Measurements from ENCODE around the gene LIPE.
A peak's percentile ranks its signal among the peaks of the same experiment; 100 is the strongest.

Gene LIPE

GRCh38 chr19:42445948-42446347 is 18.8 kb upstream of the LIPE start:
- DNase-seq: no peak

- peak; percentile 58 for DNase-seq
Measured at GRCh38 chr19:42443944-42444398, 16.8 kb upstream of the LIPE start.

GRCh38 chr19:42442833-42443232 is 15.6 kb upstream of the LIPE start, which contains the start of gene CXCL17:
Gene CXCL17 (minus strand): TSS chr19:42442946. CDS start chr19:42442832, 114 bp downstream.
- DNase-seq: no peak

GRCh38 chr19:42441049-42441445 is 13.9 kb upstream of the LIPE start:
- DNase-seq: no peak

- DNase-seq: peak; percentile 85
Measured at GRCh38 chr19:42440357-42441048, 13.3 kb upstream of the LIPE start.

GRCh38 chr19:42436006-42436405 is 8.8 kb upstream of the LIPE start:
- DNase-seq: no peak

GRCh38 chr19:42435316-42435715 is 8.1 kb upstream of the LIPE start:
- no peak for DNase-seq

- DNase-seq: peak; percentile 92
Measured at GRCh38 chr19:42433503-42434260, 6.5 kb upstream of the LIPE start.

- no peak for DNase-seq
Measured at GRCh38 chr19:42431486-42431885, 4.3 kb upstream of the LIPE start.

GRCh38 chr19:42428676-42429075 is 1.5 kb upstream of the LIPE start:
- DNase-seq: no peak

GRCh38 chr19:42426643-42427042 is 545 bp downstream of the LIPE start:
- DNase-seq: no peak

- no peak for DNase-seq
Measured at GRCh38 chr19:42424712-42425131, 2.5 kb downstream of the LIPE start.

- DNase-seq: no peak
Measured at GRCh38 chr19:42424345-42424707, 2.9 kb downstream of the LIPE start.

GRCh38 chr19:42423462-42424344 is 3.5 kb downstream of the LIPE start:
- DNase-seq: peak; percentile 82

- DNase-seq: peak; percentile 63
Measured at GRCh38 chr19:42422901-42423461, 4.2 kb downstream of the LIPE start.

GRCh38 chr19:42422092-42422900 is 4.9 kb downstream of the LIPE start:
- no peak for DNase-seq

- DNase-seq: no peak
Measured at GRCh38 chr19:42421591-42422031, 5.6 kb downstream of the LIPE start.

- DNase-seq: no peak
Measured at GRCh38 chr19:42421101-42421500, 6.1 kb downstream of the LIPE start.

GRCh38 chr19:42420055-42420544 is 7.1 kb downstream of the LIPE start:
- peak; percentile 81 for DNase-seq

- no peak for DNase-seq
Measured at GRCh38 chr19:42419309-42419708, 7.9 kb downstream of the LIPE start.

- no peak for DNase-seq
Measured at GRCh38 chr19:42412661-42413076, 14.5 kb downstream of the LIPE start.

- no peak for DNase-seq
Measured at GRCh38 chr19:42412227-42412626, 15.0 kb downstream of the LIPE start.

Data from DMS53 (cell line).